Trophoblast cell (in vitro differentiated cells and primary cell): ENCODE results near the gene NTSR1.

ENCODE experiments used
- DNase-seq, 2 donors: peaks; one replicate each; pipeline ENCODE4 v3.0.0-alpha.2; 2016
- H2AFZ ChIP-seq: 2 replicates; pipeline ENCODE4 v1.6.1; 2013; ENCODE audit warnings: low read length, moderate library complexity, mild to moderate bottlenecking; ENCODE audit not compliant: insufficient read depth, poor library complexity
- H2AK5ac ChIP-seq: 2 replicates; pipeline ENCODE4 v1.6.1; 2013; ENCODE audit warnings: mild to moderate bottlenecking, low read length
- H2BK120ac ChIP-seq: 2 replicates; pipeline ENCODE4 v1.6.1; 2013; ENCODE audit warnings: low read length, mild to moderate bottlenecking, moderate library complexity; ENCODE audit not compliant: insufficient read depth, poor library complexity
- H2BK12ac ChIP-seq: 2 replicates; pipeline ENCODE4 v1.6.1; 2013; ENCODE audit warnings: mild to moderate bottlenecking, low read length, moderate library complexity
- H2BK5ac ChIP-seq: 2 replicates; pipeline ENCODE4 v1.6.1; 2013; ENCODE audit warnings: low read length, low read depth, moderate library complexity, mild to moderate bottlenecking; ENCODE audit not compliant: poor library complexity
- H3K14ac ChIP-seq: 2 replicates; pipeline ENCODE4 v1.6.1; 2013; ENCODE audit warnings: mild to moderate bottlenecking, low read length
- H3K18ac ChIP-seq: 2 replicates; pipeline ENCODE4 v1.6.1; 2013; ENCODE audit warnings: mild to moderate bottlenecking, low read length
- H3K23ac ChIP-seq: 2 replicates; pipeline ENCODE4 v1.6.1; 2013; ENCODE audit warnings: low read length
- H3K27ac ChIP-seq: 2 replicates; pipeline ENCODE4 v1.5.1; 2013; ENCODE audit warnings: low read depth, mild to moderate bottlenecking, inconsistent platforms, low read length, moderate library complexity
- H3K27me3 ChIP-seq: 2 replicates; pipeline ENCODE4 v1.6.1; 2013; ENCODE audit warnings: inconsistent platforms, mild to moderate bottlenecking, low read length, moderate library complexity; ENCODE audit not compliant: insufficient read depth
- H3K36me3 ChIP-seq, 2 experiments: 1 replicate in 1 of 2; 2 replicates in 1 of 2; pipeline ENCODE4 v1.6.1; 2013; ENCODE audit warnings: low read length in 2 of 2, mild to moderate bottlenecking in 2 of 2, moderate library complexity in 1 of 2; ENCODE audit not compliant: insufficient read depth in 2 of 2, control insufficient read depth in 1 of 2
- H3K4ac ChIP-seq: 2 replicates; pipeline ENCODE4 v1.6.1; 2013; ENCODE audit warnings: low read depth, mild to moderate bottlenecking, low read length, moderate library complexity
- H3K4me1 ChIP-seq, 2 experiments: 1 replicate in 1 of 2; 2 replicates in 1 of 2; pipeline ENCODE4 v1.6.1; 2013; ENCODE audit warnings: low read length in 2 of 2, mild to moderate bottlenecking in 2 of 2, moderate library complexity in 1 of 2; ENCODE audit not compliant: insufficient read depth in 2 of 2, control insufficient read depth in 1 of 2
- H3K4me2 ChIP-seq: 2 replicates; pipeline ENCODE4 v1.6.1; 2013; ENCODE audit warnings: inconsistent platforms, mild to moderate bottlenecking, low read length, moderate library complexity
- H3K4me3 ChIP-seq: 2 replicates; pipeline ENCODE4 v1.5.1; 2013; ENCODE audit warnings: mild to moderate bottlenecking, low read depth, low read length, inconsistent platforms
- H3K79me1 ChIP-seq: one replicate; pipeline ENCODE4 v1.6.1; 2013; ENCODE audit warnings: low read length
- H3K79me2 ChIP-seq: 2 replicates; pipeline ENCODE4 v1.6.1; 2013; ENCODE audit warnings: low read length, mild to moderate bottlenecking; ENCODE audit not compliant: control insufficient read depth, insufficient read depth, poor library complexity
- H3K9ac ChIP-seq: 2 replicates; pipeline ENCODE4 v1.6.1; 2013; ENCODE audit warnings: mild to moderate bottlenecking, low read length
- H3K9me3 ChIP-seq: 2 replicates; pipeline ENCODE4 v1.6.1; 2013; ENCODE audit warnings: low read depth, mild to moderate bottlenecking, control low read depth, inconsistent platforms, low read length; ENCODE audit not compliant: insufficient read depth
- H4K12ac ChIP-seq: 2 replicates; pipeline ENCODE4 v1.6.1; 2013; ENCODE audit warnings: low read depth, mild to moderate bottlenecking, low read length, moderate library complexity
- H4K8ac ChIP-seq: 2 replicates; pipeline ENCODE4 v1.6.1; 2013; ENCODE audit warnings: low read depth, mild to moderate bottlenecking, low read length, moderate library complexity
- H4K91ac ChIP-seq: one replicate; pipeline ENCODE4 v1.6.1; 2013; ENCODE audit warnings: low read depth, mild to moderate bottlenecking, low read length, moderate library complexity
- WGBS: extraction: QIAGEN DNeasy Blood & Tissue Kit; methylation state at CpG from one replicate; pipeline ENCODE4 v1.1.7; 2013; ENCODE audit warnings: missing lambda C conversion rate; ENCODE audit not compliant: insufficient read length, insufficient coverage; ENCODE audit errors: extremely low coverage; 5-methylcytosine and 5-hydroxymethylcytosine counted together

Gene NTSR1

GRCh38 chr20:62772619-62772989 is 64.0 kb downstream of the NTSR1 start:
- H3K23ac ChIP-seq = no peak overlapping the region
- peaks cover 4 to 15% of the 10 kb centered on the region in 2 experiments for H3K4me1 ChIP-seq
- no peak overlapping the region for H3K4ac ChIP-seq
- H3K9me3 ChIP-seq = peaks cover 7% of the 10 kb centered on the region
- no peak overlapping the region for H2BK120ac ChIP-seq
- H3K14ac ChIP-seq = no peak overlapping the region
- no peaks in the 10 kb centered on the region for H3K79me2 ChIP-seq
- no peak overlapping the region for H2BK5ac ChIP-seq
- no peak overlapping the region for H2BK12ac ChIP-seq
- H2AK5ac ChIP-seq = no peak overlapping the region
- no peak overlapping the region for H3K9ac ChIP-seq
- H3K27ac ChIP-seq = no peak overlapping the region
- no peak overlapping the region for H3K4me2 ChIP-seq
- no peak overlapping the region for H4K12ac ChIP-seq
- WGBS = no CpG with 5 or more reads among the region's 11 CpGs
- no peak overlapping the region for H4K8ac ChIP-seq
- no peaks in the 10 kb centered on the region for H3K27me3 ChIP-seq
- no peaks in the 10 kb centered on the region for H3K79me1 ChIP-seq
- H2AFZ ChIP-seq = no peak overlapping the region
- no peak for DNase-seq
- H3K4me3 ChIP-seq = no peak overlapping the region
- H3K18ac ChIP-seq = no peak overlapping the region
- no peak overlapping the region for H4K91ac ChIP-seq
- no peaks in the 10 kb centered on the region for H3K36me3 ChIP-seq

- H3K79me2 ChIP-seq = no peaks in the 10 kb centered on the region
- H2BK120ac ChIP-seq = no peak overlapping the region
- H3K4me3 ChIP-seq = no peak overlapping the region
- H3K4me2 ChIP-seq = no peak overlapping the region
- H3K23ac ChIP-seq = no peak overlapping the region
- no peak overlapping the region for H2BK5ac ChIP-seq
- no peak overlapping the region for H3K27ac ChIP-seq
- no peak overlapping the region for H2AFZ ChIP-seq
- H2BK12ac ChIP-seq = no peak overlapping the region
- DNase-seq = no peak
- no peak overlapping the region for H4K91ac ChIP-seq
- no peak overlapping the region for H4K8ac ChIP-seq
- H3K9me3 ChIP-seq = peaks cover 10% of the 10 kb centered on the region
- H3K27me3 ChIP-seq = no peaks in the 10 kb centered on the region
- H3K4me1 ChIP-seq = peaks cover 3 to 11% of the 10 kb centered on the region in 2 experiments
- H3K36me3 ChIP-seq = no peaks in the 10 kb centered on the region
- H4K12ac ChIP-seq = no peak overlapping the region
- no CpG with 5 or more reads among the region's 19 CpGs for WGBS
- no peak overlapping the region for H3K18ac ChIP-seq
- no peak overlapping the region for H3K4ac ChIP-seq
- no peak overlapping the region for H2AK5ac ChIP-seq
- H3K14ac ChIP-seq = no peak overlapping the region
- no peak overlapping the region for H3K9ac ChIP-seq
- no peaks in the 10 kb centered on the region for H3K79me1 ChIP-seq
Measured at GRCh38 chr20:62772990-62773844, 64.6 kb downstream of the NTSR1 start.

GRCh38 chr20:62773845-62774714 is 65.4 kb downstream of the NTSR1 start:
- Histone ChIP-seq H4K91ac (no peak overlapping the region), H4K12ac (no peak overlapping the region), H3K4ac (no peak overlapping the region), H3K4me2 (no peak overlapping the region), H3K18ac (no peak overlapping the region), H2AFZ (no peak overlapping the region), H3K14ac (no peak overlapping the region), H3K4me1 (peaks cover 0 to 4% of the 10 kb centered on the region in 2 experiments), H3K23ac (no peak overlapping the region), H3K9ac (no peak overlapping the region), H2BK120ac (no peak overlapping the region), H3K79me2 (no peaks in the 10 kb centered on the region), H3K4me3 (no peak overlapping the region), H3K9me3 (peaks cover 8% of the 10 kb centered on the region), H4K8ac (no peak overlapping the region), H3K36me3 (no peaks in the 10 kb centered on the region), H3K27me3 (no peaks in the 10 kb centered on the region), H3K27ac (no peak overlapping the region), H2BK12ac (no peak overlapping the region), H2AK5ac (no peak overlapping the region), H3K79me1 (no peaks in the 10 kb centered on the region), H2BK5ac (no peak overlapping the region)
- no CpG with 5 or more reads among the region's 29 CpGs for WGBS
- no peak for DNase-seq

GRCh38 chr20:62774762-62775161 is 66.1 kb downstream of the NTSR1 start:
- Histone ChIP-seq H4K8ac (no peak overlapping the region), H2AFZ (no peak overlapping the region), H3K79me2 (no peaks in the 10 kb centered on the region), H3K4me1 (peaks cover 0 to 2% of the 10 kb centered on the region in 2 experiments), H3K9ac (no peak overlapping the region), H2BK120ac (no peak overlapping the region), H3K27me3 (no peaks in the 10 kb centered on the region), H2BK5ac (no peak overlapping the region), H3K4me2 (no peak overlapping the region), H3K23ac (no peak overlapping the region), H3K79me1 (no peaks in the 10 kb centered on the region), H3K27ac (no peak overlapping the region), H3K18ac (no peak overlapping the region), H3K4me3 (no peak overlapping the region), H3K9me3 (peaks cover 7% of the 10 kb centered on the region), H3K14ac (no peak overlapping the region), H3K36me3 (no peaks in the 10 kb centered on the region), H2AK5ac (no peak overlapping the region), H4K12ac (no peak overlapping the region), H3K4ac (no peak overlapping the region), H2BK12ac (no peak overlapping the region), H4K91ac (no peak overlapping the region)
- WGBS = no CpG with 5 or more reads among the region's 8 CpGs
- no peak for DNase-seq
